A673 (cell line): Measurements from ENCODE around the gene AREG. TPM values are rescaled to one million over a fixed set of nuclear protein-coding genes. Genes with fewer than 3 reads are reported as not detected.

ENCODE experiments used
- BruUV-seq: library from RNA; stranded (reverse); fragments of 400-500 nt; replicated peaks from 2 replicates; lab custom pipeline; 2021; lab: Mats Ljungman, UMichigan
- CTCF ChIA-PET: fragments of 300-600 bp; sonication (Branson Sonifier 250); formaldehyde crosslinking; loops from one replicate; lab custom pipeline; 2022; ENCODE audit warnings: antibody characterized with exemption; lab: Charles Lee
- POLR2A ChIA-PET: fragments of 300-600 bp; sonication (Branson Sonifier 250); formaldehyde crosslinking; loops from one replicate; lab custom pipeline; 2022; ENCODE audit warnings: antibody characterized with exemption; ENCODE audit not compliant: low non-redundant PET; lab: Charles Lee
- DNase-seq: peaks from one replicate; pipeline ENCODE4 v3.0.0-alpha.2; 2015; ENCODE audit warnings: low spot score
- H3K27ac ChIP-seq: fragments of 200-600 bp; sonication (generic); 2 replicates; pipeline ENCODE4 v1.5.1; 2016; ENCODE audit warnings: mixed run types, low read depth, mild to moderate bottlenecking, mixed read lengths, antibody characterized with exemption, low read length; ENCODE audit not compliant: poor library complexity, severe bottlenecking
- H3K27me3 ChIP-seq: fragments of 200-600 bp; sonication (generic); replicated peaks from 2 replicates; pipeline ENCODE4 v1.6.1; 2017; ENCODE audit warnings: mixed run types, low read depth, mild to moderate bottlenecking, mixed read lengths, antibody characterized with exemption, low read length; ENCODE audit not compliant: insufficient read depth, poor library complexity
- H3K36me3 ChIP-seq: fragments of 200-600 bp; sonication (generic); 2 replicates; pipeline ENCODE4 v1.6.1; 2016; ENCODE audit warnings: mixed run types, mild to moderate bottlenecking, mixed read lengths, antibody characterized with exemption, low read length; ENCODE audit not compliant: insufficient read depth, poor library complexity, severe bottlenecking
- H3K4me1 ChIP-seq: fragments of 200-600 bp; sonication (generic); 2 replicates; pipeline ENCODE4 v1.6.1; 2017; ENCODE audit warnings: mixed run types, mild to moderate bottlenecking, mixed read lengths, antibody characterized with exemption, low read length; ENCODE audit not compliant: insufficient read depth, poor library complexity, severe bottlenecking
- H3K4me3 ChIP-seq: fragments of 200-600 bp; sonication (generic); 2 replicates; pipeline ENCODE4 v1.5.1; 2016; ENCODE audit warnings: low read depth, mixed run types, mild to moderate bottlenecking, mixed read lengths, low read length; ENCODE audit not compliant: poor library complexity, severe bottlenecking
- H3K9me3 ChIP-seq: fragments of 200-600 bp; sonication (generic); 2 replicates; pipeline ENCODE4 v1.6.1; 2016; ENCODE audit warnings: mixed run types, low read depth, mild to moderate bottlenecking, mixed read lengths, antibody characterized with exemption, low read length; ENCODE audit not compliant: poor library complexity, severe bottlenecking
- CTCF ChIP-seq: fragments of 300-800, 200-600 bp; sonication (generic); conservative IDR thresholded peaks from 2 replicates; pipeline ENCODE4 v1.5.1; 2017; ENCODE audit warnings: low read depth, mild to moderate bottlenecking, antibody characterized with exemption, low read length, moderate library complexity, mixed read lengths
- EZH2 ChIP-seq: fragments of 200-600 bp; sonication (generic); IDR thresholded peaks from 2 replicates; pipeline ENCODE4 v1.6.1; 2017; ENCODE audit warnings: borderline replicate concordance, low read depth, mild to moderate bottlenecking, mixed read lengths, antibody characterized with exemption, low read length; ENCODE audit not compliant: poor library complexity, severe bottlenecking
- intact Hi-C: fragments of 100-400 bp; cut with micrococcal nuclease; formaldehyde crosslinking; loops from one replicate; pipeline ENCODE4 v1.10.0; 2022; ENCODE audit not compliant: unreplicated experiment
- total RNA-seq: library from RNA; stranded (reverse); gene quantifications from 2 replicates; pipeline ENCODE4 v1.2.3, GENCODE V29; 2021

The AREG gene
- total RNA-seq, 1 experiment from 2014 or later: not detected

- no peak overlapping the region for H3K27ac ChIP-seq
- POLR2A ChIA-PET: no interaction called here
- TF ChIP-seq EZH2 (no peak), CTCF (no peak)
- no peaks in the 10 kb centered on the region for H3K36me3 ChIP-seq
- DNase-seq: no peak
- no peaks in the 10 kb centered on the region for H3K27me3 ChIP-seq
- no peak overlapping the region for H3K4me3 ChIP-seq
- intact Hi-C loops: no loop called here
- no peaks in the 10 kb centered on the region for H3K4me1 ChIP-seq
- no peaks in the 10 kb centered on the region for H3K9me3 ChIP-seq
- CTCF ChIA-PET: no interaction called here
- no TSS peak for BruUV-seq
These were observed 1.4 kb downstream of the AREG start for GRCh38 chr4:74446193-74446868.

DNA sequence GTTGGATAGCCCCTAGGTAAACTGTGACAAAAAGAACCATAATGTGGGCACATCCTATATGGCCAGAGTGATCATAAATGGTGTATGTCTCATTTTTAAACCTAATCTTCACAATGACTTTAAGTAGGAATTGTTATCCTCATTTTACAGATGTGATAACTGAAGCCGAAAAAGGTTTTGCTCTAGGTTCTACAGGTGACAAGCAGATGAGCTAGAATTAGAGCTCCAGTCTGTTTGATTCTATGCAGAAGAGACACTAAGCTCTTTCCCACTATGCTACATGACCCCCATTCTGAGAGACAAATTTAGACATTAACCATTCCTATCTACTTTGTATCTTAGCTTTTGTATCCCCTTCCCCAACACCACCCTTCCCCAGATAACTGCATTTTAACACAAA is 2.0 kb downstream of the AREG start:
- Histone ChIP-seq H3K4me1 (no peaks in the 10 kb centered on the region), H3K27ac (no peak overlapping the region), H3K9me3 (no peaks in the 10 kb centered on the region), H3K27me3 (no peaks in the 10 kb centered on the region), H3K36me3 (no peaks in the 10 kb centered on the region), H3K4me3 (no peak overlapping the region)
- BruUV-seq: no TSS peak
- DNase-seq: no peak
- ChIA-PET CTCF (no interaction called here), POLR2A (no interaction called here)
- TF ChIP-seq EZH2 (no peak), CTCF (no peak)
- intact Hi-C loops: no loop called here

DNA sequence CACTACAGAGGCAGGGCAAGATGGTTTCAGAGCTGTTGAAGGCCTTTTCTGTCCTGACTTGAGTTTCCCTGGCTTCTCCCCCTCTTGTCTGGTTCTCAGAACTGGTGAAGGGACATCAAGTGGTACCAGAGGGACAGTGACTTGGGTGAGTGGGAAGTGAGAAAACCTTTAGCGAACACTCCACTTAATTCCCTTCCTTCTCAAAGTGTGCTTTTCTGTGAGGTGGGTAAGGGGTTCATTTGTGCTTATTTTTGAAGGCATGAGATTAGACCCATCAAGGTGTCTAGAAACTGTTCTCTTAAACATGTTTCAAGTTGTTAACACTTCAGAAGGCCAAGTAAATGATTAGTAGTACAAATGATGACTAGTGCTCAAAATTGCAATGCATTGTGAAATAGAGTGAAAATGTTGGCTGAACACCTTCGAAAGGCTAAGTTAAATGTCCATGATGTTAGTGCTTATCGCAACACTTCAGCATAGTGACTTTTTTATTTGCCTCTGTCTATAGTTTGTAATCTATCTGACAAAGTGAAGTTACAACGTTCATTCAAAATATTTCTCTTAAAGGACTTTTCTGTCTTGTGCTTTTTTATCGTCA is 2.8 kb downstream of the AREG start:
- no peak for DNase-seq
- Histone ChIP-seq H3K27ac (no peak overlapping the region), H3K9me3 (no peaks in the 10 kb centered on the region), H3K27me3 (no peaks in the 10 kb centered on the region), H3K4me3 (no peak overlapping the region), H3K36me3 (no peaks in the 10 kb centered on the region), H3K4me1 (no peaks in the 10 kb centered on the region)
- ChIA-PET CTCF (no interaction called here), POLR2A (no interaction called here)
- intact Hi-C loops: no loop called here
- no peak for TF ChIP-seq EZH2
- TF ChIP-seq CTCF: no peak
- BruUV-seq: no TSS peak
